Stomach (tissue), 9 donors: ENCODE results near the gene EEFSEC. TPM values are rescaled to one million over a fixed set of nuclear protein-coding genes. Genes with fewer than 3 reads are reported as not detected.

Source experiments
- DNase-seq, 2 donors: peaks; one replicate each; pipeline versions ENCODE4 v3.0.0 to v3.0.0-alpha.2; 2013 to 2019
- H3K27ac ChIP-seq, 5 donors: fragments of 200-600 bp in 4 of 5; sonication (generic) in 4 of 5; one replicate each; pipeline ENCODE4 v1.5.1; 2013 to 2019; ENCODE audit warnings: mild to moderate bottlenecking in 1 of 5, moderate library complexity in 1 of 5
- H3K27me3 ChIP-seq, 3 donors: fragments of 200-600 bp; sonication (generic); one replicate each; pipeline ENCODE4 v1.5.1; 2017 to 2019; ENCODE audit warnings: mixed run types in 1 of 3
- H3K36me3 ChIP-seq, 4 donors: fragments of 200-600 bp; sonication (generic); 1 replicate in 3 of 4; 2 replicates in 1 of 4; pipeline ENCODE4 v1.5.1; 2016 to 2019
- H3K4me1 ChIP-seq, 4 donors: fragments of 200-600 bp; sonication (generic); one replicate each; pipeline ENCODE4 v1.5.1; 2016 to 2019
- H3K4me3 ChIP-seq, 4 donors: fragments of 200-600 bp; sonication (generic) in 3 of 4; one replicate each; pipeline ENCODE4 v1.5.1; 2016 to 2019; ENCODE audit warnings: mild to moderate bottlenecking in 1 of 4
- H3K9me3 ChIP-seq, 4 donors: fragments of 200-600 bp; sonication (generic); one replicate each; pipeline ENCODE4 v1.5.1; 2016 to 2019
- EP300 ChIP-seq: sonication (generic); formaldehyde crosslinking; IDR thresholded peaks from one replicate; pipeline ENCODE4 v1.6.1; 2017; ENCODE audit warnings: antibody characterized with exemption
- POLR2A ChIP-seq, 4 donors: fragments of 450-650 bp; IDR thresholded peaks; one replicate each; pipeline ENCODE4 v1.6.1; 2016; ENCODE audit warnings: antibody characterized with exemption in 4 of 4, control low read depth in 2 of 4, mild to moderate bottlenecking in 1 of 4, moderate library complexity in 1 of 4
- POLR2AphosphoS5 ChIP-seq, 3 donors: sonication (generic); formaldehyde crosslinking; IDR thresholded peaks; one replicate each; pipeline ENCODE4 v1.6.1; 2016; ENCODE audit warnings: antibody characterized with exemption in 3 of 3
- WGBS, 5 donors: extraction: QIAGEN DNeasy Blood & Tissue Kit in 3 of 5; methylation state at CpG; one replicate each; pipeline versions ENCODE4 v1.1.5 to v1.1.7; 2013 to 2018; 5-methylcytosine and 5-hydroxymethylcytosine counted together
- intact Hi-C: fragments of 100-400 bp; cut with DNase I; formaldehyde crosslinking; loops from one replicate; pipeline ENCODE4 v1.15.1; 2023; ENCODE audit warnings: low total_unique reads
- polyA plus RNA-seq, 3 donors: library from polyadenylated mRNA; stranded (reverse); fragments of 200-250 nt; gene quantifications; one replicate each; pipeline ENCODE4 v1.2.3, GENCODE V29; 2013
- total RNA-seq, 5 donors: library from RNA; depleted of rRNA; stranded (reverse); fragments of >200 nt; gene quantifications; one replicate each; pipeline versions ENCODE4 v1.1.0 to v1.2.3, GENCODE V29; 2014 to 2016
- TF ChIP-seq, protein P1 (sequence below), 7 experiments: fragments of 450-650 bp in 4 of 7; fragments of 200-600 bp in 3 of 7; sonication (generic) in 3 of 7; IDR thresholded peaks; one replicate each; pipeline ENCODE4 v1.5.1; 2016 to 2019; ENCODE audit warnings: antibody characterized with exemption in 7 of 7, control low read depth in 2 of 7, mild to moderate bottlenecking in 1 of 7
- donor health status: healthy with polysubstance abuse.
- donor health status: Bipolar disorder and iron deficiency.
- donor health status: healthy.

Gene EEFSEC
- total and polyA plus RNA-seq, 8 donors, result 5.0 to 39.1 (median 13.2) TPM

DNA sequence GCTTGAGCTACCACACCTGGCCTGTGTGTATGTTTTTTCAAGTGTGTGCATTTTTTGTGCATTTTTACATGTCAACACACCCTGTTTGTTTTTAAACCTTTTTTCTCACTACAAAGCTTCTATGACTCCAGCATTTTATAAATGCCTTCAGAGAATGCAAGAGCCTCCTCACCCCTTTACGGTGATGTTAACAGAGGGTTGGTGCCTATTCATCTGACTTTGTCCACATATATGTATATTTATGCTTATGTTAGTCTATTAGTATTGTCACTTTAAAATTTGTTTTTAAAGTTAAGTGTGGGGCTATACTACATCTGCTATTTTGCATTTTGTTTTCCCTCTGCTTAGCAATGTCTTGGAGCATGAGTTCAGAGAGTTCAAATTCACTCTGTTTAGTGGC, 45.8 kb downstream of the EEFSEC start:
- intact Hi-C loops, result no loop called here

DNA sequence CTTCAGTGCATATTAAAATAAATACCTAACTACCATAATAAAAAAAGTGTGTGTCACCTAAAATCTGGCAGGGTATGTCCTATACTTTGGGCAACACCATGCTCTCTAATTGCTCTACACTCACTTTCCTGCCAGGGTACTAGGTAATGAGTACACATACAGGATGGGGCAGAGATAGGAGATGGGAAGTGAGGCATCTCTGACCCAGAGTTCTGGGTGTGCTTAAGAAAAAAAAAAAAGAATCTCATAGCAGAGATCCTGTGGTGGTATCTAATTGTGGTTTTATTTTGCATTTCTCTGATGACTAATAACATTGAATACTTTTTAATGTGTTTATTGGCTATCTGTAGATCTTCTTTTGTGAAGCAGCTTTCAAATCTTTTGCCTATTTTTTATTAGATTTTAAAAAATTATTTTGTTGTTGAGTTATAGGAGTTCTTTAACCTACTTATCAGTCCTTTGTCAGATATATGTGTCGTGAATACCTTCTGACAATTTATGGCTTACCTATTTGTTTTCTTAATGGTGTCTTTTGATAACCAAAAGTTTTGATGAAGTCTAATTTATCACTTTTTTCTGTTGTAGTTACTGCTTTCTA, 48.0 kb downstream of the EEFSEC start:
- DNase-seq, result no peak
- no peaks in the 10 kb centered on the region for H3K27me3 ChIP-seq
- intact Hi-C loops, result no loop called here
- H3K4me3 ChIP-seq, result no peak overlapping the region
- no peaks in the 10 kb centered on the region for H3K36me3 ChIP-seq
- H3K9me3 ChIP-seq, result no peaks in the 10 kb centered on the region
- H3K4me1 ChIP-seq, result peaks cover 0 to 3% (median 0%) of the 10 kb centered on the region in 4 donors
- WGBS, 5 donors, result 77 to 92% (median 87%) methylated on average over 1 of the region's 1 CpG
- TF ChIP-seq POLR2AphosphoS5 (IDR thresholded peaks at IDR 0.05), result no peak
- TF ChIP-seq POLR2A (IDR thresholded peaks at IDR 0.05), result no peak
- TF ChIP-seq, protein P1, sequence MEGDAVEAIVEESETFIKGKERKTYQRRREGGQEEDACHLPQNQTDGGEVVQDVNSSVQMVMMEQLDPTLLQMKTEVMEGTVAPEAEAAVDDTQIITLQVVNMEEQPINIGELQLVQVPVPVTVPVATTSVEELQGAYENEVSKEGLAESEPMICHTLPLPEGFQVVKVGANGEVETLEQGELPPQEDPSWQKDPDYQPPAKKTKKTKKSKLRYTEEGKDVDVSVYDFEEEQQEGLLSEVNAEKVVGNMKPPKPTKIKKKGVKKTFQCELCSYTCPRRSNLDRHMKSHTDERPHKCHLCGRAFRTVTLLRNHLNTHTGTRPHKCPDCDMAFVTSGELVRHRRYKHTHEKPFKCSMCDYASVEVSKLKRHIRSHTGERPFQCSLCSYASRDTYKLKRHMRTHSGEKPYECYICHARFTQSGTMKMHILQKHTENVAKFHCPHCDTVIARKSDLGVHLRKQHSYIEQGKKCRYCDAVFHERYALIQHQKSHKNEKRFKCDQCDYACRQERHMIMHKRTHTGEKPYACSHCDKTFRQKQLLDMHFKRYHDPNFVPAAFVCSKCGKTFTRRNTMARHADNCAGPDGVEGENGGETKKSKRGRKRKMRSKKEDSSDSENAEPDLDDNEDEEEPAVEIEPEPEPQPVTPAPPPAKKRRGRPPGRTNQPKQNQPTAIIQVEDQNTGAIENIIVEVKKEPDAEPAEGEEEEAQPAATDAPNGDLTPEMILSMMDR (IDR thresholded peaks at IDR 0.05), result no peak
- no peak for TF ChIP-seq EP300
- H3K27ac ChIP-seq, result no peak overlapping the region

More for the DNA sequence above, 45.8 kb downstream of the EEFSEC start:
- H3K9me3 ChIP-seq, result no peaks in the 10 kb centered on the region
- H3K4me3 ChIP-seq, result no peak overlapping the region
- TF ChIP-seq, protein P1 (IDR thresholded peaks at IDR 0.05), result no peak
- TF ChIP-seq POLR2AphosphoS5 (IDR thresholded peaks at IDR 0.05), result no peak
- no peak for TF ChIP-seq EP300
- TF ChIP-seq POLR2A (IDR thresholded peaks at IDR 0.05), result no peak
- no peaks in the 10 kb centered on the region for H3K36me3 ChIP-seq
- whole genome bisulfite sequencing, 5 donors, result 95 to 100% (median 98%) methylated on average over 1 of the region's 1 CpG
- H3K4me1 ChIP-seq, result peaks cover 0 to 21% (median 9%) of the 10 kb centered on the region in 4 donors
- H3K27ac ChIP-seq, result no peak overlapping the region
- H3K27me3 ChIP-seq, result no peaks in the 10 kb centered on the region
- no peak for DNase-seq

DNA sequence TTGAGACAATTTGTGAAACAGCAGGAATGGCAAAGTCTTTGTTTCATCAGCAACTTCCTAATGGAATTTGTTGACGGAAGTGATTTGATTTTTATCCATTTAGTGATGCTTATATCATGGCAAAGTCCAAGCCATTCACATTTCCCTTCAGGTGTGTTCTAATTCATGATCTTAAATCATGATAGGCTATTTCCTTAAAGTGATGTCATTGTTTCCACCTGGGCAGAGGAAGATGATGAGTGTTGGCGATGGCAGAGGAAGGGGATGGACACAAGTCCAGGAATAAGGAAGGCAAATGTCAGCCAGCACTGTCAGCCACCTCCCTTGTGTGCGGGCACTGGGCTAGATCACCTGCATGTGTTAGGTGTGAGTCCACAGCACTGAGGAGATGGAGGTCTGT, 49.9 kb downstream of the EEFSEC start:
- WGBS, 5 donors, result 83 to 98% (median 91%) methylated on average over 3 of the region's 3 CpGs
- H3K27ac ChIP-seq, result no peak overlapping the region
- H3K4me1 ChIP-seq, result peaks cover 0 to 3% (median 0%) of the 10 kb centered on the region in 4 donors
- DNase-seq, result no peak
- H3K9me3 ChIP-seq, result no peaks in the 10 kb centered on the region
- H3K4me3 ChIP-seq, result no peak overlapping the region
- H3K27me3 ChIP-seq, result no peaks in the 10 kb centered on the region
- TF ChIP-seq POLR2AphosphoS5 (IDR thresholded peaks at IDR 0.05) (no peak), EP300 (no peak), POLR2A (IDR thresholded peaks at IDR 0.05) (no peak)
- TF ChIP-seq, protein P1 (IDR thresholded peaks at IDR 0.05), result no peak
- no peaks in the 10 kb centered on the region for H3K36me3 ChIP-seq
- intact Hi-C loops, result no loop called here

DNA sequence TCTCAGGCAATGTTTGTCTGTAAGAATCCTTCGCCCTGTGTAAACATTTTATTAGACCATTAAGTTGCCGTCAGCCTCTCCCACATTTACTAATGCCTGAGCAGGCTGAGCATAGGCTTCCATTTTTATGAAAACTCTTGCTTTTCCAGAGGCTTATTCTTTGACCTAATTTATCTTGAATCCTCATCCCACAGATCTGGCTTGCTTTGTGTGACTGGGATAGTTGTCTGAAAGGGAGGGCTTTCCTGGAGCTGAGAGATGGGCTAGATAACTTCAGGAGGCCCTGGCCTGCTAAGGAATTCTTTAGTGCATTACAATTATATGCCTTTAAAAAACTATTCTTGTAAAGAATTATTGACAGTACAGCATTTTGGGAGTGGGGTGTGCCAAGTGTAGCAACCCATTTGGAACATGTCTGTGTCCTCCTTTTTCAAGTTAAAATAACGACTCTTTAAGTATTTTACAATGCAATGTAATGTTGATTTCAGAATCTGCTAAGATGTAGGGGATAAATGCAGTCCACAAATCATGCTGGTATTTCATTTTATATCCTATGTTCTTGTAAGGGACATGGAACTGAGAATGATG, 52.4 kb downstream of the EEFSEC start:
- H3K27ac ChIP-seq, result no peak overlapping the region
- no peaks in the 10 kb centered on the region for H3K9me3 ChIP-seq
- H3K27me3 ChIP-seq, result no peaks in the 10 kb centered on the region
- peaks cover 0 to 3% (median 0%) of the 10 kb centered on the region in 4 donors for H3K4me1 ChIP-seq
- no peaks in the 10 kb centered on the region for H3K36me3 ChIP-seq
- WGBS, 5 donors, result 73 to 89% (median 77%) methylated on average over 3 of the region's 3 CpGs
- DNase-seq, result no peak
- intact Hi-C loops, result no loop called here
- no peak for TF ChIP-seq POLR2A (IDR thresholded peaks at IDR 0.05)
- TF ChIP-seq, protein P1 (IDR thresholded peaks at IDR 0.05), result no peak
- no peak for TF ChIP-seq EP300
- no peak for TF ChIP-seq POLR2AphosphoS5 (IDR thresholded peaks at IDR 0.05)
- H3K4me3 ChIP-seq, result no peak overlapping the region
